Endothelial cell of umbilical vein (primary cell): Measurements from ENCODE around the gene CROCC2.

Experiments used
- CTCF ChIP-seq, 2 donors: IDR thresholded peaks; 1 replicate in 1 of 2; 2 replicates in 1 of 2; pipeline ENCODE4 v1.5.1; 2011; ENCODE audit warnings: low read length in 2 of 2, mild to moderate bottlenecking in 2 of 2, moderate library complexity in 2 of 2, control low read depth in 1 of 2, inconsistent platforms in 1 of 2, low read depth in 1 of 2; ENCODE audit not compliant: insufficient read depth in 1 of 2; ENCODE audit errors: extremely low read depth in 1 of 2
- EZH2 ChIP-seq: IDR thresholded peaks from 2 replicates; pipeline ENCODE4 v1.6.1; 2012; ENCODE audit warnings: borderline replicate concordance, low read depth, mild to moderate bottlenecking, moderate library complexity, low read length, inconsistent platforms; ENCODE audit not compliant: severe bottlenecking
- JUN ChIP-seq: IDR thresholded peaks from 2 replicates; pipeline ENCODE4 v1.6.1; 2011; ENCODE audit warnings: borderline replicate concordance, low read depth; ENCODE audit not compliant: insufficient read length, insufficient read depth
- MAX ChIP-seq: IDR thresholded peaks from 2 replicates; pipeline ENCODE4 v1.6.1; 2011; ENCODE audit not compliant: insufficient read depth, insufficient read length
- MYC ChIP-seq: IDR thresholded peaks from one replicate; pipeline ENCODE4 v1.6.1; 2011; ENCODE audit warnings: mild to moderate bottlenecking, low read depth, low read length
- POLR2AphosphoS5 ChIP-seq: IDR thresholded peaks from 2 replicates; pipeline ENCODE4 v1.6.1; 2012; ENCODE audit warnings: low read depth, mild to moderate bottlenecking, control low read depth, low read length, moderate library complexity; ENCODE audit not compliant: insufficient read depth

- TF ChIP-seq POLR2AphosphoS5 (no peak), CTCF (IDR thresholded peaks at IDR 0.05; ENCODE audit: extremely low read depth in 1 of 2, insufficient read depth in 1 of 2, low read depth in 1 of 2, low read length in 2 of 2) (no peak), EZH2 (no peak), MAX (no peak), JUN (no peak), MYC (no peak)
Observed at GRCh38 chr2:241017228-241017940, 111.2 kb downstream of the CROCC2 start.
